Activated CD8-positive, alpha-beta memory T cell treated with anti-CD3 and anti-CD28 coated beads for 4 hours (primary cell): Measurements from ENCODE around the gene RAB3C.

Source experiments
- DNase-seq, 2 donors: peaks; one replicate each; pipeline ENCODE4 v3.0.0-alpha.2; 2020; ENCODE audit warnings: low read depth in 2 of 2

RAB3C gene

GRCh38 chr5:58827463-58827862, 244.6 kb downstream of the RAB3C start:
- DNase-seq = no peak

- no peak for DNase-seq
Observed at GRCh38 chr5:58828258-58828657, 245.4 kb downstream of the RAB3C start.

GRCh38 chr5:58834242-58835225, 251.7 kb downstream of the RAB3C start:
- DNase-seq = no peak

- DNase-seq = no peak
Observed at GRCh38 chr5:58836351-58836750, 253.5 kb downstream of the RAB3C start.

- no peak for DNase-seq
Observed at GRCh38 chr5:58838729-58839128, 255.9 kb downstream of the RAB3C start.

- DNase-seq = no peak
Observed at GRCh38 chr5:58842852-58843251, 260.0 kb downstream of the RAB3C start.

- DNase-seq = no peak
Observed at GRCh38 chr5:58844395-58844794, 261.5 kb downstream of the RAB3C start.

- no peak for DNase-seq
Observed at GRCh38 chr5:58847041-58847440, 264.2 kb downstream of the RAB3C start.

GRCh38 chr5:58849223-58849622, 266.3 kb downstream of the RAB3C start:
- no peak for DNase-seq

GRCh38 chr5:58849921-58850667, 267.2 kb downstream of the RAB3C start:
- DNase-seq = no peak

- no peak for DNase-seq
Observed at GRCh38 chr5:58851153-58851552, 268.3 kb downstream of the RAB3C start.

GRCh38 chr5:58851571-58851970, 268.7 kb downstream of the RAB3C start:
- no peak for DNase-seq

- DNase-seq = no peak
Observed at GRCh38 chr5:58852566-58852965, 269.7 kb downstream of the RAB3C start.

- DNase-seq = no peak
Observed at GRCh38 chr5:58854441-58854840, 271.6 kb downstream of the RAB3C start.

- DNase-seq = no peak
Observed at GRCh38 chr5:58855851-58856739, 273.2 kb downstream of the RAB3C start.

- no peak for DNase-seq
Observed at GRCh38 chr5:58857609-58858008, 274.7 kb downstream of the RAB3C start.

GRCh38 chr5:58860680-58861079, 277.8 kb downstream of the RAB3C start:
- DNase-seq = no peak

- no peak for DNase-seq
Observed at GRCh38 chr5:58868931-58869330, 286.1 kb downstream of the RAB3C start.

GRCh38 chr5:58871648-58872242, 288.9 kb downstream of the RAB3C start:
- DNase-seq = no peak

GRCh38 chr5:58872670-58873273, 289.9 kb downstream of the RAB3C start:
- DNase-seq = no peak

GRCh38 chr5:58875599-58875998, 292.7 kb downstream of the RAB3C start:
- DNase-seq = no peak
